Measurements from ENCODE around the gene UCN.
A peak's percentile ranks its signal among the peaks of the same experiment; 100 is the strongest.
"Not testable (repeated sequence)": the region's sequence is repeated elsewhere in the genome, so short reads cannot be mapped to it uniquely, and the experiment has no call there.

UCN gene

DNA sequence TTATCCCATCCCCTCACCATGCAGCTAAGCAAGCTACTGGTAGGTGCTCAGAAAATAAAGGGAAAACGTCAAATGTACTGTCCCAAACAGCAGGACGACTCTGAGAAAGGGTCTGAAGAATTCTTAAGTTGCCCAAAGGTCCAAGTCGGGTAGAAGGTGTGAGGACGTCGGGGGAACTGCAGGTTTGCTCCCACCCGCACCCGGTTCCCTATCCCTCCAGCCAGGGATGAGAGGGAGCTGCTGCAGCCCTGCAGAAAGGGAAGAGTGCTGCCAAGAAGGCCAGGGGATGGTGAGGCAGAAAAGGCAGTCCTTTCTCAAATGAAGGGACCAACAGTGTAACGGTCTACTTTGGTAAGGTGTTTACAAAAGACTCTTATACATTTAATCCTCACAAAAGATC is 6.9 kb upstream of the UCN start:
- no peak for FAIRE-seq
- no peak for DNase-seq (ENCODE audit: low spot score)

DNA sequence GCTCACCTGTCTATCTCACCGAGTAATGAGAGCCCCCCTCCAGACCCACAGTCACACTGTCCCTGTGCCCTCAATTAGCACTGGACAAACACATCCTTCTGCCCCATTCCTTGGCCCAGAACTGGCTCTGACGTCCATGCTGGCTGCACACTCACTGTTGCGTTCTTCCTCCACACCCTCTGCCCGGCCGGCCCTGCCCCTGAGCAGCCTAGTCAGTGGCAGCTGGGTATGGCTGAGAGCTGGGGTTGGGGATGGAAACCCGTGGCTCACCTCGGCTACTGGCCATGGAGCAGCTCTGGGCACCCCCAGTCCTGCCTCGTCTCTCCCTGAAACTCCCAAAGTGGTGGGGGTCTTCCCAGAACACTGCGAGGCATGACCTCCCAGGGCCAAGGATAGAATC is 6.5 kb upstream of the UCN start:
- no peak for DNase-seq (ENCODE audit: low spot score)
- FAIRE-seq = no peak

DNA sequence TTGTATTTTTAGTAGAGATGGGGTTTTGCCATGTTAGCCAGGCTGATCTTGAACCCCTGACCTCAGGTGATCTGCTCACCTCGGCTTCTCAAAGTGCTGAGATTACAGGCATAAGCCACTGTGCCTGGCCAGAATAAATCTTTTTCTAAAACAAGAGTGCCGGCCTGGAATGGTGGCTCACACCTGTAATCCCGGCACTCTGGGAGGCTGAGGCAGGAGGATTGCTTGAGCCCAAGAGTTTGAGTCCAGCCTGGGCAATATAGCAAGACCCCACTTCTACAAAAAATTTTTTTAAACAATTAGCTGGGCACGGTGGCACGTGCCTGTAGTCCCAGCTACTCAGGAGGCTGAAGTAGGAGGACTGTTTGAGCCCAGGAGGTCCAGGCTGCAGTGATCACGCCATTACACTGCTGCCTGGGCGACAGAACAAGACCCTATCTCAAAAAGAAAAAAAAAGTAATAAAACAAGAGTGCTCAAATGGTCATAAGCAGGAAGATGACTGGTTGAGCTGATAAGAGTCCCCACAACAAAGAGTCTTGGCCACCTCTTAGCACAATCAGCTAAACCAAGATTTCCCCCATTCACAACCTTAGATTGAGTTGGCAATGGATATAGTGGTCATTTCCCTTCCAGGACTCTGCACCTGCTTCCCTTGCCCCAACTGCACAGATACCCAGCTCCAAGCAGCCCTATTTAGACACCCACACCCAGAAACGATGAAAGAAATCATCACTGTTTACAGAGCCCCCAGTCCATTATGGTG is 5.8 kb upstream of the UCN start:
- no peak for DNase-seq (ENCODE audit: low spot score)
- FAIRE-seq = no peak

DNA sequence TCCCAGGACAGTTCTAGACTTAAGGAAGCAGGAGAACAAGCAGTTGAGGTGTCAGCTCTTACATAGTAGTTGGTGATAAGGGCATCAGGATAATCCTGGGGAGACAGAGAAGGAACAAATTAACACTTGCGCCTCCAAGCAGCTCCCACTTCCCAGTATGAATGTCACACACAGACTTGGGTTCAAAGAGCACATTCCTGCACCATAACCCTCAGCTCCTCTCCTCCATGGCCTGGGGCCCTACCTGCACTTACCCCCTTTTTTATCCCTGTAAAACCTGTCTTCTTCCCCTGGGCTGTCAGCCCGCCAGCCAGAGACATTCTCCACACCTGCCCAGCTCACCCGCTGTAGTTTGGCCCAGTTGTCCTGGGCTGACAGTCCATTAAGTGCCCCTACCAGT is 3.9 kb upstream of the UCN start:
- no peak for DNase-seq (ENCODE audit: low spot score)

DNA sequence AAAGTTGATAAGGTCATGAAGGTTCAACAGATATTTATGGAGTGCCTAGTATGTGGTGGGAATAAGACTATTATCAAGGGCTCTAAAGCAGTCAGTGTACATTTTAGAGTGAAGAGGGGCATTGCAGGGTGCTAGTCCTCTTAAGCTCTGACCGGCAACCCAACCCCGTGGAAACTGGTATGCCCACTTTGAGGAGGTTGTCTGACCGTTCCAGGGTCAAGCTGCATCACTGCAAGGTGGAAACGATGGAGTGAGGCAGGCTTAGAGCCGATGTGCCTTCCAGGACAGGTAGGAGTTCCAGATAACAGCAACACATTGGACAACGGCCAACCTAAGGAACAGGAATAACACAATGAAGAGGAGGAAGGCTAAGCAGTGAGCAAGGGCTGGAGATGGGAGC is 1.4 kb upstream of the UCN start:
- DNase-seq (ENCODE audit: low spot score) = no peak
- FAIRE-seq = no peak

More for the DNA sequence above, 3.9 kb upstream of the UCN start:
- FAIRE-seq = no peak

DNA sequence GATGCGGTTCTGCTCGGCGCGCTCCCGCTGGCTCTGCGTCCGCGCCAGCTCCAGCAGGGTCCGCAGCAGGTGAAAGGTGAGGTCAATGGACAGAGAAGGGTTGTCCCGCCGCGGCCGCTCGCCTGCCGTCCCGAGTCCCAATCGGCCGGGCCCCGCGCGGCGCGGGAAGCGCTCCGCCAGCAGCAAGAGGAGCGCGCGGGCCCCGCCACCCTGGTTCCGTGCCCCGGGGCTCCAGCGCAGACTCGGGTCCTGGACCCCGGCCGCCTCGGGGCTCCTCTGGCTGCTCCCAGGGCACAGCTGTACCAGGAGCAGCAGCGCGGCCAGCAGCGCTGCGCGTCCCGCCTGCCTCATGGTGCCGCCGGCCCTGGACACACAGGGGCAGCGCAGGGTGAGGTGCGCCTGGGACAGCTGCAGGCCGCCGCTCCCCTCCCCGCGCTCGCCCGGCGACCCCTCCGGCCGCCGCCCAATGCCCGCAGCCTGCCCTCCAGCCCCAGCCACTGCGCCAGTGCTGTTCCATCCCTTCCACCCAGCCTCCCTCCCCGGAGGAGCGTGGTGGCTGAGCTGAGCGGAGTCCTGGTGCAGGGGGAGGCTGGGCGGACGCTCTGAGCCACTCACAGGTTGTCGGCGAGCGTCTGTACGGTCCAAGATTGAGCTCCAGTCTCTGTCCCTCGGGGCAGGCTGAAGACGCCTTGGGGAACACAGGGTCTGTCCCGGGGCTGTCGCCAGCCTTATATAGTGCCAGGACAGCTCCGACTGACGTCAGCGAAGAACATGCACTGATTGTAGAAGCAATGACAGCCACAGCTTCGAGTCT is 493 bp downstream of the UCN start:
- DNase-seq (ENCODE audit: low spot score) = no peak
- no peak for FAIRE-seq

DNA sequence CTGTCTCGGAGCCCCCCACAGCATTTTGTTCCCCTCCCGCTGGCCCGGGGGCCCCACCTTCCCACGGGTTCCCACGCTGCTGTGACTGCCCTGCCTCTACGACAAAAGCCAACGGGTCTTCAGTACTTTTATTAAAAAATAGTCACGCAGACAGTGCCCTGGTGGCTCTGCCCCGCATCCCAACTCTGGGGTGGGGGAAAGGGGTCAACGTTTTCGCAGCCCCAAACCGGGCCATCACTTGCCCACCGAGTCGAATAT is 1.0 kb downstream of the UCN start:
- FAIRE-seq (no peak), DNase-seq (ENCODE audit: low spot score) (no peak)

DNA sequence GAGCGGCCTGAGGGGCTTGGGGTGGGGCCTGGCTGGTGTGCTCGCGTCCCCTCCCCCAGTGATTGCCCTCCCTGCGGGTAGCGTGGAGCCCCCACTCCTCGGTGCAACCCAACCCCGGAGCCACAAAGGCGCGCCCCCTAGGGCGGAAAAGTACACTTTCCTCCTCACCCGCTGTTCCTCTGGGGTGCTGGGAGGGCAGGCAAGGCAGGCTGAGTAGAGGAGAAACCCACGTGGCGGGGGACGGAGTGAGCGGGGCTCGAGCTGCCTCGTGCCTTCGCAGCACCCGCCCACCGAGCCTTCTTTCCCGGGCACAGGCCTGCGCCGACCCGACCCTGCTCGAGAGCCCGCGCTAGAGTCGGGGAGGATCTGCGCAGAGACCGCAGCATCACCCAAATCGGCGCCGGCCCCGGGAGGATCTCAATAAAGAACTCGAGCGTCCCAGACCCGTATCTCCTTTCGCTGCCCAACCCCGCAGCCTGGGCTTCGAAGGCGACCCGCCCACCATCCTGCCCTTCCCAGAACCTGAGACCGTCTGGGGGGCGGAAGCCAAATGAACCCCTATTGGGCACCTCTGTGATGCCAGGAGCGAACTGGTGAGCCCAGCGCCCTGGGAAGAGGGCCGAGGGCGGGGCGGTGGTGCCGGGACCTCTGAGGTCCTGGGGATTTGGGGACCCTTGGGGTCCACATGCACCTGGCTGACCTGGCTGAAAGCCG is 1.5 kb downstream of the UCN start:
- DNase-seq (ENCODE audit: low spot score) (no peak), FAIRE-seq (no peak)

DNA sequence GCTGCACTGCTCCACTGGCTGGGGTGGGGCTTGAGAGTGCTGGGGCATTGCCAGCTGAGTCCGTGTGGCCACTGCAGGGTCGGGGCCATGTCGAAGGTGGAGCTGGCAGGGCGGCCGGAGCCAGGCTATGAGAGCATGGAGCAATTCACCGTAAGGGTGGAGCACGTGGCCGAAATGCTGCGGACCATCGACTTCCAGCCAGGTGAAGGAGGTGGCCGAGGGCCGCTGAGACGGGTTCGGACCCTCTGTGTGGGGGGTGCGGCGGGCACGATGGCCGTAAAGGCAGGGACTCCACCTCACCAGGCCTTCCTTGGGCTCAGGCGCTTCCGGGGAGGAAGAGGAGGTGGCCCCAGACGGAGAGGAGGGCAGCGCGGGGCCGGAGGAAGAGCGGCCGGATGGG is 2.1 kb downstream of the UCN start:
- DNase-seq (ENCODE audit: low spot score) (no peak), FAIRE-seq (no peak)

DNA sequence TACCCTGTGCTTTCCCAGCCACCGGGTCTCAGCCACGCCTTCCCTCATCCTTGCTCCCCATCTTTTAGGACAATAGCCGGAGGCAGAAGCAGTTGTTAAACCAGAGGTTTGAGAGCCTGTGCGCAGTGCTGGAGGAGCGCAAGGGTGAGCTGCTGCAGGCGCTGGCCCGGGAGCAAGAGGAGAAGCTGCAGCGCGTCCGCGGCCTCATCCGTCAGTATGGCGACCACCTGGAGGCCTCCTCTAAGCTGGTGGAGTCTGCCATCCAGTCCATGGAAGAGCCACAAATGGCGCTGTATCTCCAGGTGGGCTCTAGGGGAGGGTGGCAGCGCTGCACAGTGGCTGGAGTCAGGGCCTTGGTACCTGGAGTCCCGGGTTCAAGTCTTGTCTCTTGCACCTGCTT is 2.7 kb downstream of the UCN start:
- FAIRE-seq = no peak
- DNase-seq (ENCODE audit: low spot score) = no peak

DNA sequence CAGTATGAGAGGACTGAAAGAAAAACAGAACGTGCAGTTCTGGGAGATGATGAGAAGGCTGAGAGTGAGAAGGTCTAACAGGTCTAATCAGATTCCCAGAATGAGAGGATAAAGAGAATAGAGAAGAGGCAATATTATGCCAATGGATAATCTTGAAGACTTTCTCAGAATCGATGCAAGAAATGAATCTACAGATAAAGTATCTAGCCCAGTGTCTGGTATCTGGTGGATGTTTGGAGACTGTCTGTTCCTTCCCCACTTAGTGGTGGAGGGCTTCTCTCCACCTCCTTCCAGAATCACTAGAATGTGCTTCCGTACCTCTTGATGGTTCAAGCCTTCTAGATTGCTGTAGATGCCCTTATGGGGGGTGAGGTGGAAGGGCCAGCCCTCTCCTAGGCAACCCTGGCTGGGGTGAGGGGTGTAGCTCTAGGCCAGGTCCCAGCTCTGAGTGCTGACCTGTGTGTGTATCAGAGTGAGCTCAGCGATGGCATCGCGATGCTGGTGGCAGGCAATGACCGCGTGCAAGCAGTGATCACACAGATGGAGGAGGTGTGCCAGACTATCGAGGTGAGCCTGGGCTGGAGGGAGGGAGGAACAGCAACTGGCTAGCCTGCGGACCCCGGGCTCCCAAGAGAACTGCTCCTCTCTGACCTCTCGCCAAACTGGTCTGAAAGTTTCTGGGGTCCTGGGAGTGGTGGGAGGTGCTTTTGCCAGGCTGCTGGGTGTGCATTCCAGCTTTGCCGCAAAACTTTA is 3.6 kb downstream of the UCN start:
- FAIRE-seq (no peak), DNase-seq (ENCODE audit: low spot score) (no peak)

DNA sequence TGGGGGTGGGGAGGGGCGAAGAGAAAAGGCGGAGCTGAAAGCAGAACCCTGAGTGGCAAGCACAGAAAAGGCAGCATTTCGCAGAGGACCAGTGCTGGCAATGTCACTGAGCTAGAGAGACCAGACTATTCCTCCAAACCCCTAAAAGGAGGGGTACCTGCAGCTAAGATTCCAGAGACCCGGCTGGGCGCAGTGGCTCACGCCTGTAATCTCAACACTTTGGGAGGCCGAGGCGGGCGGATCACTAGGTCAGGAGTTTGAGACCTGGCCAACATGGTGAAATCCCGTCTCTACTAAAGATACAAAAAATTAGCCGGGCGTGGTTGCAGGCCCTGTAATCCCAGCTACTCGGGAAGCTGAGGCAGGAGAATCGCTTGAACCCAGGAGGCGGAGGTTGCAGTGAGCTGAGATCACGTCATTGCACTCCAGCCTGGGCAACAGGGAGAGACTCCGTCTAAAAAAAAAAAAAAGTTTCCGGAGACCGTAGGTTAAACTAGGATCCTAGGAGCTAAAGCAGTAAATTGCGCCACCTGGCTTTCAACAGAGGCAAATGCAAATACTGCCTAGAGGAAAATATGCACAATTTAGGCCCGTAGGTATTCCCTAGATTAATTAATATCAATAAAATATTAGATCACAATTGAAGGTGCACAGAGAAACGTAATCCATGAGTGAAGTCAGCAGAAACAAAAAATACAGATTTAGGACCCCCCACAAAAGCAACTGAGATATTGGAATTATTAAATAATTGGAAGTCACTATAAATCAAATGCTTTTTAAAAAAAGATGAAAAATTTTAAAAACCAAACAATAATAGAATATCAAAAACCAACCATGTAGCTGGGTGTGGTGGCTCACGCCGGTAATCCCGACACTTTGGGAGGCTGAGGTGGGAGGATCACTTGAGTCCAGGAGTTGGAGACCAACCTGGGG is 4.9 kb downstream of the UCN start:
- FAIRE-seq (peak; percentile 75), DNase-seq (ENCODE audit: low spot score) (peak; percentile 66)

DNA sequence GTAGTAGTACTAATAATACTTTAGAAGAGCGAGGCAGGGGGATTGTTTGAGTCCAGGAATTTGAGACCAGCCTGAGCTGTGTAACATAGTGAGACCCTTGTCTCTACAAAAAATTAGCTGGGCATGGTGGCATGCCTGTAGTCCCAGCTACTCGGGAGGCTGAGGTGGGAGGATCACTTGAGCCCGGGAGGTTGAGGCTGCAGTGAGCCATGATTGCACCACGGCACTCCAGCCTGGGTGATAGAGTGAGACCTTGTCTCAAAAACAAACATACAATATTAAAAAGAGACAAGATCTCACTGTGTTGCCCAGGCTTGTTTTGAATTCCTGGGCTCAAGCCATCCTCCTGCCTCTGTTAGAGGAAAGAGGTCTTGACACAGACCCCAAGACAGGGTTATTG is 7.6 kb downstream of the UCN start:
- not testable (repeated sequence) for DNase-seq (ENCODE audit: low spot score); FAIRE-seq

DNA sequence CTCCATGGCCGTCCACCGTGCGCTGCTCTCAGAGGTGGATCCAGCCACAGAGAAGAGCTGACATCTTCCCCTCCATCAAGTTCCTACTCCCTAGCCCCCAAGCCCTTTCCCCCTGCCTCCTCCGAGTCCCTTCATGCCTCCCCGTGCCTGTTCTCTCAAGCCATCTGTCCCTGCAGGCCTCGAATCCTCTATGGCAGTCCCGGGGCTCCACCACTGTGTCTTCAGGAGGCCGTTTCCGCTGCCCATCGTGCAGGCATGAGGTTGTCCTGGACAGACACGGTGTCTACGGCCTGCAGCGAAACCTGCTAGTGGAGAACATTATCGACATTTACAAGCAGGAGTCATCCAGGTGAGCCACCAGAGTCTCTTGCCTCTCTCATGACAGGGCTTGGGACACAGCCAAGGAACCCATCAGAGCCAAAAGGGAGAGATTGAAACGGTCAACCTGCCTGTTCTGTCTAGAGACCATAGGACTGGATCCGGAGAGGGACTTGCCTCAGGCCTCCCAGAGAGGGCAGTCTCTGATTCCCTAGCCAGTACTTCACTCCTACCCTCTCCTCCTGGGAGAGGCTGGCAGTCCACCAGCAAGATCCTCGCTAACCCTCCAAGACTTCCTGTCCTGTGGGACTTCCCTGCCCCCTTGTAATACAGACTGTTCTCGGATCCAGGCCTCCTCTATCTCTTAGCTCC is 9.7 kb downstream of the UCN start:
- DNase-seq (ENCODE audit: low spot score) (no peak), FAIRE-seq (no peak)

DNA sequence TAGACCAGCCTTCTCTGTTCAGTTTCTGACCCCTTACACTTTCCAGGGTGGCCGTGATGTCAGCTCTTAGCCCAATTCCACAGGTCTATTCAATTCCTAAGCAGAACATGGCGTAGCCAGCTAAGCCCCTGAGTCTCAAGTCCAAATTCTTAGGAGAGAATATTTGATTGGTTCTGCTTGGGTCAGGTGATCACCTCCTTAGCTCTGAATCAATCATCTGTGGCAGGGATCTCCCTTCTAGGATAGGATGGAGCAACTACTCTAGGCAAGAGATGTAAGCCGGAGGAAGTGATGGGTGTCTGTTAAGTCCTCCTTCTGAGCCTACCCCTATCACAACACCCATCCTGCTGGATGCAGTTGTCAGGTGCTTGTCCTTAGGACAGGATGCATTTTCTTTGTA is 11.1 kb downstream of the UCN start:
- DNase-seq (ENCODE audit: low spot score) = no peak
- FAIRE-seq = no peak

DNA sequence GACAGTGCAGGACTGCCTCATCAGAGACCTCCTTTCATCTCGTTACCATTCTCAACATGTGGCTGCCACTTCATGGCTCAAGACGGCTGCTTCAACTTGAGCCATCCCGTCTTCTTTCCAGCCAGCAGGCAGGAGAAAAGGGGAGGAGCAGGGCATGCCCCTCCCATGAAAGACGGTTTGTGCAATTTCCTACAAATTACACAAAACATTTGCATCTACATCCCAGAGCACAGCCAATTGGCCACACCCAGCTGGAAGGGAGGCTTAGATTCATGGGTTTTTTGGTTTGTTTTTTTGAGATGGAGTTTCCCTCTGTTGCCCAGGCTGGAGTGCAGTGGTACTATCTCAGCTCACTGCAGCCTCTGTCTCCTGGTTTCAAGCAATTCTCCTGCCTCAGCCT is 11.8 kb downstream of the UCN start:
- FAIRE-seq (no peak), DNase-seq (ENCODE audit: low spot score) (no peak)

DNA sequence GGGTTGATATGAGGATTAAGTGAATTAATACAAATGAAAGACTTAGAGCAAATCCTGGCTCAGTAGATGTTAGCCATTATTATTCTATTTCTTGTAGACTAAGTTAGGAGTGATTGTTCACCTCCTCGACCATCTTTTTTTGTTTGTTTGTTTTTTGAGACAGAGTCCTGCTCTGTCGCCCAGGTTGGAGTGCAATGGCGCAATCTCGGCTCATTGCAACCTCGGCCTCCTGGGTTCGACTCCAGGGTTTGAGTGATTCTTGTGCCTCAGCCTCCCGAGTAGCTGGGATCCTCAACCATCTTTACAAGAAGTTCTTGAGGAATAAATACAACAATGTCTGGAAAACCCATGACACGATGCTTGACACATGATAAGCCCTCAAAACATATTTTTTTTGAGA is 13.3 kb downstream of the UCN start:
- DNase-seq (ENCODE audit: low spot score) (no peak), FAIRE-seq (no peak)

DNA sequence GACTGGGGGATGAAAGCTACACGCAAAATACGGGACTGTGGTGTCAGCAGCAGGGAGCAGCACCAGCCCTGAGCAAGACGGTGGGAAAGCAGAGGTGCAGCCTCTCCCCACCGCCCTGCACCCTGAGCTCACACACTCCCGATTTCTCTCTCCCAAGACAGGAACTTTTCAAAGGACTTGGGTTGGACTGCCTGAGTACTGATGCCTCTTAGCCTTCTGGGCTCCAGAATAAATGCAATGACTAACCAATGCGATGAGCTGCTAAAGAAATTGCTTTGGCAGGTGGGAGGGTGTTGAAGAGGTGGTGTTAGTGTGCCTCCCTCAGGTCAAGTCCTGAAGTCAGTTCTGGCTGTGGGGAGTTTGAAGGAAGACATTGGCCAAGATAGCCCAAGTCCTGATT is 16.4 kb downstream of the UCN start:
- DNase-seq (ENCODE audit: low spot score) = no peak
- FAIRE-seq = no peak

DNA sequence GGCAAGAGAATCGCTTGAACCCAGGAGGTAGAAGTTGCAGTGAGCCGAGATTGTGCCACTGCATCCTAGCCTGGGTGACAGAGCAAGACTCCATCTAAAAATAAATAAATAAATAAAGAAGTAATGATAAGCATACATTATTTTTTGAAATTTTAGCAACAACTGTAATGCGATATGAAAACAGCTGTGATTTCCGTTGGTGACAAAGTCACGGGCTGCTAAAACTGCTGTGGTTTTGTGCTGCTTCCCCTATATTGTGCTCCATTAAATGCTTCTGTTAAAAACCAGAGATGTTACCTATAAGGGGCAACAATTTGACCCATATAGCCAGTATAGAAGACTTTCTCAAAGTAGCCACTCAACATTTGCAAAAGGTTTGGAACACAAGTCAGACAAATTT is 17.7 kb downstream of the UCN start:
- FAIRE-seq (no peak), DNase-seq (ENCODE audit: low spot score) (no peak)

DNA sequence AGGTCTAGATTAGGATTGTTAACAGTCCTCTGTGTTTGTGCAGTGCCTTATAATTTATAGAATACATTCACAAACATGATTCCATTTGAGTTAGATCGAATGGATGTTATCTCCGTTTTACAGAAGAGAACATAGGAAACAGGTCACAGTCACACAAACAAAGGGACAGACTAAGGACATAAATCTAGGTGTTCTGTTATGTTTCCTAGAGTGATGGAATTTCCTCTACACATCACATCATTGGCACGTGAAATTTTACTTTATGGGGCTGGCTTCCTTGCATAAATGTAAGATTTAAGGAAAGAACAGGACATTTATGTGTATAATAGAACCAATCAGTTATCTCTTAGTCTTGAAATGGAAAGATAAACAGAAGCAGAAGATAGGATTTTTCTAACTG is 19.6 kb downstream of the UCN start:
- no peak for DNase-seq (ENCODE audit: low spot score)
- FAIRE-seq = no peak
